Testis (tissue), 5 donors: ENCODE measurements around the gene TMEM41A. TPM values are rescaled to one million over a fixed set of nuclear protein-coding genes. Genes with fewer than 3 reads are reported as not detected.

ENCODE experiments used
- DNase-seq: peaks from one replicate; pipeline ENCODE4 v3.0.0-alpha.2; 2019
- H3K27ac ChIP-seq, 2 donors: fragments of 200-600 bp; sonication (generic); one replicate each; pipeline ENCODE4 v1.5.1; 2019
- H3K27me3 ChIP-seq: fragments of 200-600 bp; sonication (generic); one replicate; pipeline ENCODE4 v1.5.1; 2019
- H3K36me3 ChIP-seq: fragments of 200-600 bp; sonication (generic); one replicate; pipeline ENCODE4 v1.5.1; 2017; ENCODE audit warnings: low read depth; ENCODE audit errors: missing control alignments
- H3K4me1 ChIP-seq: fragments of 200-600 bp; sonication (generic); one replicate; pipeline ENCODE4 v1.5.1; 2019
- H3K4me3 ChIP-seq, 2 donors: fragments of 200-600 bp; sonication (generic); one replicate each; pipeline ENCODE4 v1.5.1; 2017 to 2019
- H3K9me3 ChIP-seq: fragments of 200-600 bp; sonication (generic); one replicate; pipeline ENCODE4 v1.5.1; 2017
- POLR2A ChIP-seq: fragments of 450-650 bp; IDR thresholded peaks from one replicate; pipeline ENCODE4 v1.6.1; 2017; ENCODE audit warnings: antibody characterized with exemption, mild to moderate bottlenecking, moderate library complexity
- WGBS, 2 donors: methylation state at CpG; one replicate each; pipeline ENCODE4 v1.1.5; 2018; 5-methylcytosine and 5-hydroxymethylcytosine counted together
- intact Hi-C: fragments of 100-400 bp; cut with DNase I; formaldehyde crosslinking; loops from one replicate; pipeline ENCODE4 v1.15.1; 2023; ENCODE audit warnings: low total_unique reads
- long read RNA-seq, 2 donors: transcript quantifications; one replicate each; lab custom pipeline, GENCODE V29; 2026
- polyA plus RNA-seq: library from polyadenylated mRNA; stranded (reverse); fragments of 350-450 nt; fragmentation: Illumina TruSeq; extraction: RNeasy Lipid Tissue Mini Kit (QIAGEN cat#74804); gene quantifications from one replicate; pipeline ENCODE4 v1.2.3, GENCODE V29; 2014; ENCODE audit warnings: low read depth, low replicate concordance; ENCODE audit not compliant: insufficient read depth
- total RNA-seq, 2 donors: library from RNA; depleted of rRNA; stranded (reverse); fragments of >200 nt; gene quantifications; one replicate each; pipeline ENCODE4 v1.2.3, GENCODE V29; 2016
- TF ChIP-seq, protein P1 (sequence below), 3 experiments: fragments of 450-650 bp in 2 of 3; fragments of 200-600 bp in 1 of 3; sonication (generic) in 1 of 3; IDR thresholded peaks; one replicate each; pipeline ENCODE4 v1.5.1; 2016 to 2019; ENCODE audit warnings: antibody characterized with exemption in 3 of 3, mild to moderate bottlenecking in 2 of 3, moderate library complexity in 1 of 3

Gene TMEM41A
- total RNA-seq (10 to 100 TPM; 34.4 to 38.7 TPM), polyA plus RNA-seq (29.9 TPM)
- long read RNA-seq, donor 1, full-length matches to known transcripts: 36 of 47 reads
- long read RNA-seq, donor 1, partial matches to known transcripts: 11 of 47 reads
- long read RNA-seq, donor 1, other reads (novel, unspliced or antisense): 0 of 47 reads
- long read RNA-seq, donor 2, transcript TMEM41A-203 (5 exons, 2,827 nt): major isoform, 15 of 26 reads
- long read RNA-seq, donor 2, partial matches to known transcripts: 11 of 26 reads
- long read RNA-seq, donor 2, other reads (novel, unspliced or antisense): 0 of 26 reads

- Histone ChIP-seq H3K4me3 (peak within 1 kb of the TSS; percentile 80 to 96), H3K4me1 (peaks cover 17% of the 10 kb centered on the region), H3K27ac (peak within 1 kb of the TSS; percentile 81 to 85), H3K36me3 (no peaks in the 10 kb centered on the region), H3K27me3 (no peaks in the 10 kb centered on the region), H3K9me3 (no peaks in the 10 kb centered on the region)
- 0 to 1% methylated on average over 20 to 81 of the region's 82 CpGs for WGBS, 2 donors
- DNase-seq: peak; percentile 96
- intact Hi-C loops: no loop called here
- TF ChIP-seq, protein P1, sequence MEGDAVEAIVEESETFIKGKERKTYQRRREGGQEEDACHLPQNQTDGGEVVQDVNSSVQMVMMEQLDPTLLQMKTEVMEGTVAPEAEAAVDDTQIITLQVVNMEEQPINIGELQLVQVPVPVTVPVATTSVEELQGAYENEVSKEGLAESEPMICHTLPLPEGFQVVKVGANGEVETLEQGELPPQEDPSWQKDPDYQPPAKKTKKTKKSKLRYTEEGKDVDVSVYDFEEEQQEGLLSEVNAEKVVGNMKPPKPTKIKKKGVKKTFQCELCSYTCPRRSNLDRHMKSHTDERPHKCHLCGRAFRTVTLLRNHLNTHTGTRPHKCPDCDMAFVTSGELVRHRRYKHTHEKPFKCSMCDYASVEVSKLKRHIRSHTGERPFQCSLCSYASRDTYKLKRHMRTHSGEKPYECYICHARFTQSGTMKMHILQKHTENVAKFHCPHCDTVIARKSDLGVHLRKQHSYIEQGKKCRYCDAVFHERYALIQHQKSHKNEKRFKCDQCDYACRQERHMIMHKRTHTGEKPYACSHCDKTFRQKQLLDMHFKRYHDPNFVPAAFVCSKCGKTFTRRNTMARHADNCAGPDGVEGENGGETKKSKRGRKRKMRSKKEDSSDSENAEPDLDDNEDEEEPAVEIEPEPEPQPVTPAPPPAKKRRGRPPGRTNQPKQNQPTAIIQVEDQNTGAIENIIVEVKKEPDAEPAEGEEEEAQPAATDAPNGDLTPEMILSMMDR (IDR thresholded peaks at IDR 0.05): no peak
- peak; percentile 53 for TF ChIP-seq POLR2A
These were observed at the start of gene TMEM41A for GRCh38 chr3:185498503-185499396. Gene TMEM41A (minus strand): TSS chr3:185499035. CDS start chr3:185498961, 74 bp downstream.

- intact Hi-C loops: no loop called here
- DNase-seq: no peak
- Histone ChIP-seq H3K27me3 (no peaks in the 10 kb centered on the region), H3K27ac (no peak overlapping the region), H3K9me3 (no peaks in the 10 kb centered on the region), H3K4me1 (peaks cover 3% of the 10 kb centered on the region), H3K36me3 (no peaks in the 10 kb centered on the region), H3K4me3 (no peak overlapping the region)
- 89 to 93% methylated on average over 7 of the region's 7 CpGs for WGBS, 2 donors
- TF ChIP-seq POLR2A: no peak
- TF ChIP-seq, protein P1 (IDR thresholded peaks at IDR 0.05): no peak
These were observed 41.9 kb upstream of the TMEM41A start for GRCh38 chr3:185540695-185541094.

DNA sequence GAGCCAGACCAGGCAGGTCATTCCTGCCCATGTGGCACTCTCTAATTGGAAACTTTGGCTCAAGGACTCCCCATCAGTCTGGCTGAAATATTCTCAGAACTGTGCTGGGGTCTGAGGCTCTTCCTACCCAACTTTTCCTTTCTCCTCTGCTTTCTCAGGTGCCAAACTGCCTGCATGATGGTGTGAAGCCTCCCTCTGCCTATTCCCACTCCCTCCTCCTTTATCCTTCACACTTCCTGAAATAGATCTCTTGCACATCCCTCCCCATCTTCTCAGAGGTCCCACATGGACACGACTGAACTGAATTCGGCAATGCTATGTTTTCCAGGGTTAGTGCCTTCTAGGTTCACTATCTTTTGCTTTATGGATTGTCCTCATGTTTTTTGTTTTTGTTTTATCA is 41.1 kb upstream of the TMEM41A start:
- WGBS, 2 donors: 74 to 75% methylated on average over 2 of the region's 2 CpGs
- intact Hi-C loops: no loop called here
- Histone ChIP-seq H3K27me3 (no peaks in the 10 kb centered on the region), H3K36me3 (no peaks in the 10 kb centered on the region), H3K4me3 (no peak overlapping the region), H3K27ac (no peak overlapping the region), H3K9me3 (no peaks in the 10 kb centered on the region), H3K4me1 (peaks cover 1% of the 10 kb centered on the region)
- TF ChIP-seq, protein P1 (IDR thresholded peaks at IDR 0.05): no peak
- TF ChIP-seq POLR2A: no peak
- DNase-seq: no peak

DNA sequence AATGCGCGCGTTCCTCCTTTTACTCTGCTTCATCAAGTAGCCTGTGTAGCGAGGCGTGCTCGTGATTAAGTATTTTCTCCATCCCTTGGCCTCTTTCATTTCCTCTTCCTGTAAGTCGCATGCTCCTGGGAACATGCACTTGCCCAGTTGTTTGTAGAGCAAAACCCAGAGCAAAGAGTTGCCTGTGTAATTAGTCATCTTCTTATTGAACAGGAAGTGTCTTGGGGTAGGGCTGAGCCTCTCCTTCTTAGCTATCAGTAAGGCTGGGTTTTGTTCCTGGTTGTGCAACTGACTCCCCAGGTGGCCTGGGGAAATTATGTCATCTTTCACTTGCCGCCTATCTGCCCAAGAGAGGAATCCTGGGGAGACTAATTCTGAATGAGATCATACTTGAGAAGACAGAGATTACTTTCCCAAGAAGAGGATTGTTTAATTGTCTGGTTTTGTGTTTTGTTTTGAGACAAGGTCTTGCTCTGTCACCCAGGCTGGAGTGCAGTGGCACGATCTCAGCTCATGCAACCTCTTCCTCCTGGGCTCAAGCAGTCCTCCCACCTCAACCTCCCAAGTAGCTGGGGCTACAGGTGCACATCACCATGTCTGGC is 38.6 kb upstream of the TMEM41A start:
- intact Hi-C loops: no loop called here
- no peaks in the 10 kb centered on the region for H3K27me3 ChIP-seq
- H3K9me3 ChIP-seq: no peaks in the 10 kb centered on the region
- WGBS, 2 donors: 61 to 67% methylated on average over 9 of the region's 9 CpGs
- no peaks in the 10 kb centered on the region for H3K36me3 ChIP-seq
- H3K4me1 ChIP-seq: peaks cover 5% of the 10 kb centered on the region
- no peak overlapping the region for H3K4me3 ChIP-seq
- no peak for TF ChIP-seq POLR2A
- TF ChIP-seq, protein P1 (IDR thresholded peaks at IDR 0.05): no peak
- H3K27ac ChIP-seq: no peak overlapping the region
- no peak for DNase-seq
